GM21367 (cell line): ENCODE data around the gene PRKG1.
"Not testable (repeated sequence)": the region's sequence is repeated elsewhere in the genome, so short reads cannot be mapped to it uniquely, and the experiment has no call there.

Experiments used
- ATAC-seq: cut with Tn5 transposase; IDR thresholded peaks from one replicate; pipeline ENCODE4 v1.9.1; 2021; ENCODE audit not compliant: unreplicated experiment

PRKG1 gene

DNA sequence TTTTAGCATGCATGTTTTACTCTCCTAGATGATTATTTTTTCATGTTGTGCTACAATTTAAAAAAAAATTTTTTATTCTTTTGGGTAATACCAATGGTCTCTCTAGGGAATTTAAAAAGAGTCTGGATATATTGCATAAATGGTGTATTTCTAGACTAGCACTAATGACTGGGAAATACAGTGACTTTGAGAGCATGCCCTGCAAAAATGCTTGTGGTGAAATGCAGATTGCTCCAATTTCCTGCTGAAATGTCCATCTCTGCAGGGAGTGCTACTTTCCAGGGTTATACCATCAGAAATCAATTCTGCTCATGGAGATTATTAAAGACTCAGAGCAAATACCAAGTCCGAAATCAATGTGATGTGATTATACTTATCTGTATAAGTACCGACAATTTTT is 186.1 kb downstream of the PRKG1 start:
- ATAC-seq, result no peak

DNA sequence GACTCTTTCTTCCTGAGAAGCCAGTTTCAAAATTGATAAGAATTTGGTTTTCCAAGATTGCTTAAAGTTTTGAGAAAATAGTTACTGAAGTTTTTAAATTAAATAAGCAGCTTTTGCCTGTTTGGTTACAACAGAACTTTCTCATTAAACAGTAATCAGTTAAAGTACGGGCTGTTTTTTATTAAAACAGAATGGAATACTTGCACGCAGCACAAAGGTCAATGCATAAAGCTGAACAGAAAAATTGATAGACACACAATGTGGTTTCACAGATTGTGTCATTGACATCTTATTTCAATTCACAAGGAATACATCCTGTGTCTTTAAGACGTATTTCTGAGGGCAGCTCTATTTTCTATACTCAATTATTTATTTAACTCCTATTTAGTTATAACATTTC is 192.2 kb downstream of the PRKG1 start:
- ATAC-seq, result no peak

DNA sequence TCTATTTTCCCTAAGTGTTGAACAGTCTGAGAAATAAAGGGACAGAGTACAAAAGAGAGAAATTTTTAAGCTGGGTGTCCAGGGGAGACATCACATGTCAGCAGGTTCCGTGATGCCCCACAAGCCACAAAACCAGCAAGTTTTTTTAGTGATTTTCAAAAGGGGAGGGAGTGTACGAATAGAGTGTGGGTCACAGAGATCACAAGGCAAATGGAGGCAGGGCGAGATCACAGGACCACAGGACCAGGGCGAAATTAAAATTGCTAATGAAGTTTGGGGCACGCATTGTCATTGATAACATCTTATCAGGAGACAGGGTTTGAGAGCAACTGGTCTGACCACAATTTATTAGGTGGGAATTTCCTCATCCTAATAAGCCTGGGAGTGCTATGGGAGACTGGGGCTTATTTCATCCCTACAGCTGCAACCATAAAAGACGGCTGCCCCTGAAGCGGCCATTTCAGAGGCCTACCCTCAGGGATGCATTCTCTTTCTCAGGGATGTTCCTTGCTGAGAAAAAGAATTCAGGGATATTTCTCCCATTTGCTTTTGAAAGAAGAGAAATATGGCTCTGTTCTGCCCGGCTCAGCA is 193.8 kb downstream of the PRKG1 start:
- not testable (repeated sequence) for ATAC-seq

DNA sequence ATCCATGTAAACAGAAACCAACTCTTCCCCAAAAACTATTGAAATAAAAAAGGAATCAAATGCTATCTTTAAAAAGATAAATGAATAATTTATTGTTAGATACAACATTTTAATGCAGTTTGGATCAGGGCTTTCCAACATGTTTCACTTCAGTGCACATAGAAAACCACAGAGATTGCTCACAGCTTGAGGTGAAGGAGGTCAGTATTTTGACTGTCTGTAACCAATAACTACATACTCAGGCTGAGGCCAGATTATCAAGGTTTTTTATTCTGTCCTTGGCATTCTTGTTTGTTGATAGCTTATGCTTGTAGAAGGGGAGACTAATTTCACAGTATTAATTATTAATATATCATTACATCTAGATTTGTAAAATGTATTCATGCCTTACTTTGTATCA is 195.5 kb downstream of the PRKG1 start:
- ATAC-seq, result no peak

- no peak for ATAC-seq
Measured at GRCh38 chr10:51270936-51271530, 196.7 kb downstream of the PRKG1 start.

DNA sequence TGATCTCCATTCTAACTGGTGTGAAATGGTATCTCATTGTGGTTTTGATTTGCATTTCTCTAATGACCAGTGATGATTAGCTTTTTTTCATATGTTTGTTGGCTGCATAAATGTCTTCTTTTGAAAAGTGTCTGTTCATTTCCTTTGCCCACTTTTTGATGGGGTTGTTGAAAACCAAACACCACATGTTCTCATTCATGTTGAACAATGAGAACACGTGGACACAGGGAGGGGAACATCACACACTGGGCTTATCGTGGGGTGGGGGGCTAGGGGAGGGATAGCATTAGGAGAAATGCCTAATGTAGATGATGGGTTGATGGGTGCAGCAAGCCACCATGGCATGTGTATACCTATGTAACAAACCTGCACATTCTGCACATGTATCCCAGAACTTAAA is 197.8 kb downstream of the PRKG1 start:
- ATAC-seq, result not testable (repeated sequence)

DNA sequence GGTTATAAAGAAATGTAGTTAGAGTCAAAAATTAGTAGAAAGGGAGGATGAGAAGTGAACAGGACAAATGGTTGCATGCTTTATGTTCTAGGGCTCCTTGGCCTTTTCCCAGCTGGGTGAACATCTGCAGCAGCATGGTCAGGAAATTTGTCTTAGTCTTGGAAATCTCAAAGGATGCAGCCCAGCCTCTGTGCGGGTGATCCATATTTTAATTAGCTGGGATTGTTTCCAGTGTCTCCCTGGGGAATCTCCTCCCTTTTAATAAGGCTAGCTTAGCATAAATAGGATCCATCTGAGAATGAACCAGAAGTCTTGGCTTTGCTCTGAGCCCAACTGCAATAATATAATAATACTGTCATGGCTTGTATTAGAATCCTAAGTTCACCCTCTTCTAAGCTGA is 198.3 kb downstream of the PRKG1 start:
- ATAC-seq, result no peak

GRCh38 chr10:51273574-51273973 is 199.3 kb downstream of the PRKG1 start:
- no peak for ATAC-seq

DNA sequence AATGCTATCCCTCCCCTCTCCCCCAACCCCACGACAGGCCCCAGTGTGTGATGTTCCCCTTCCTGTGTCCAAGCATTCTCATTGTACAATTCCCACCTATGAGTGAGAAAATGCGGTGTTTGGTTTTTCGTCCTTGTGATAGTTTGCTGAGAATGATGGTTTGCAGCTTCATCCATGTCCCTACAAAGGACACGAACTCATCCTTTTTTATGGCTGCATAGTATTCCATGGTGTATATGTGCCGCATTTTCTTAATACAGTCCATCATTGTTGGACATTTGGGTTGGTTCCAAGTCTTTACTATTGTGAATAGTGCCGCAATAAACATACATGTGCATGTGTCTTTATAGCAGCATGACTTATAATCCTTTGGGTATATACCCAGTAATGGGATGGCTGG is 201.8 kb downstream of the PRKG1 start:
- ATAC-seq, result not testable (repeated sequence)

DNA sequence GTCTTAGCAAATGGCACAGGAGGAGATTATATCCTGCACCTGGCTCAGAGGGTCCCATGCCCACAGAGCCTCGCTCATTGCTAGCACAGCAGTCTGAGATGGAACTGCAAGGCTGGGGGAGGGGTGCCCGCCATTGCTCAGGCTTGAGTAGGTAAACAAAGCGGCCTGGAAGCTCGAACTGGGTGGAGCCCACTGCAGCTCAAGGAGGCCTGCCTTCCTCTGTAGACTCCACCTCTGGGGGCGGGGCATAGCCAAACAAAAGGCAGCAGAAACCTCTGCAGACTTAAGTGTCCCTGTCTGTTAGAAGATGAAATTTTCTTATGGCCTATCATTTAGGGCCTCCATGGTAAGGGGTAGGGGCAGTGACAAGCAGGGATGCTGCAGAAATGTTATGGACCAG is 207.1 kb downstream of the PRKG1 start:
- not testable (repeated sequence) for ATAC-seq

DNA sequence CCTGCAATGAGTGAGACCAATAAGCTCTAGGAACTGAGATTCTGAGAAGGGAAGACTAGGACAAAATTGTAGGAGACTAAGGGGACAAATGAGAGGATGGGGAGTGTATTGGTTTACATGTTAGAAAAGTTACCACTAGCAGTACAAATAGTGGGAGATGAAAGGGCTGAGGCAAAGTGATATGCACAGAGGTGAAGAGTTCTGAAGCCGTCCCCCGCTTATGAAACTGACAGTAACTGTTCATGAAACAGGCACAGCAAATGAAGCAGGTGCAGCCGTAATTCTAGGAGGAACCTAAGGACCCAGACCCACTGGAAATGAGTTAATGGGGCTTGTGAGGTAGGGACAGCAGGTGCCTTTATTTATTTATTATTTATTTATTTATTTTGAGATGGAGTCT is 211.3 kb downstream of the PRKG1 start:
- no peak for ATAC-seq

GRCh38 chr10:51288511-51288910 is 214.2 kb downstream of the PRKG1 start:
- no peak for ATAC-seq

DNA sequence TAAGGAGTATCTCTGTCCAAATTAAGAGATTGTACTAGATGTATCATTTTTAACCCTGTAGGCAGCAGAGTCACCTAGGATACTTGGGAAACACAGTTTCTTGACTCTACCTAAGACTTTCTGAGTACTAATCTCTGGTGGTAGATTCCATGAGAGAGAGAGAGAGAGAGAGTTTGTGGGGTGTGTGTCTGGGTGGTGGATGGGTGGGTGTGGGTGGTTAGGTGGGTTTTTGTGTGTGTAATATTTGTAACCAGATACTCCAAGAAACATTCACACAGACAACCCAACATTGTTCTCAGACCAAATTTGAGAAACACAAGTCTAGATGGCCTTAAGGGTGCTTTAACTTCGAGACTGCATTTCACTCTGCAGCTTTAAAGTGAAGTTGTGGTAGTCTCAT is 215.2 kb downstream of the PRKG1 start:
- no peak for ATAC-seq

DNA sequence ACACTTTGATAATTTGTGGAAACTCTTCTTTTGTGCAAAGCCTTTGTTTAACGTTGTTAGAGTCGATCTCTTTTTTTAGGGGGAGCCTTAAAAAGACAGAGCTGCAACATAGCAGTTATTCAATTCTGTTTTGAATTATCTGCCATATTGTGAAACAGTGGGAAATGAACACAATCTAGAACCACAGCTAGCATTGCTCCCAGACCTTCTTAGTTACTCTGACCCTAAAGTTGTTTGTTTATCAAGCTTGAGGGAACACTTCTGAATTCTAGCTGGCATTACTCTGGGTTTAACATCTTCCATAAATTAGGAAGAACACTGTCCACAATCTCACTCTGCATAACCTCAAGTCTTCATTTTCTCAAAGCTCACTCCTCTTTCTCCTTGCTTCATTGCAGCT is 217.7 kb downstream of the PRKG1 start:
- no peak for ATAC-seq

- no peak for ATAC-seq
Measured at GRCh38 chr10:51297438-51297837, 223.2 kb downstream of the PRKG1 start.

DNA sequence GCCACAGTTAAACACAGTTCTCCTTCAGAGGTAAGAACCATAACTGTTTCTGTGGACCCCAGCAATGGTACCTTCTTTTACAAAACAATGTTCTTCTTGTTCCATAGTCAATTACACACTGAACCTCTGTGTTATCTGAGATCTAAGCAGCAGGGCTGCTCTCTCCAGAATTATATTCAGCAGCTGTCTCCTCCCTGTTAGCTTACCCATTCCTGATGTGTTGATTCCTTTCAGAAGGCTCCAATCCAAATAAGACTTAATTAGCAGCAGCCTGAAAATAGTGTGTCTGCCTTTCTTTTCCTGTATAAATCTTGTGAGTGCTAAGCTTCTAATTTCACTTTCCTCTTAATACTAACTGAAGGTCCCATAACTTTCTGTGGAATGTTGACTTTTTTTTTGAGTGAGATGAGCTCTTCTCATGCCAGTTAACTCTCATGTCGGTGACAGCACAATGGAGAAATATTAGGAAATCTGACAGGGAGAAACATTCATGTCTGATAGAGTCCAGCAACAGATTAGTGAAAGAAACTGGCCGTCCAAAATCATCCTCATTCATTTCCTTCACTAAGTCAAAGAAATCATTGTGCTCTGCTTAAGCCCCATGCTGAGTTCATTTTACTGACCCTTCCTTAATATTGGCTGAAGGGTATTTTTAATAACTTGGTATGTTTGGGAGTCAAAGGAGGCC is 226.5 kb downstream of the PRKG1 start:
- no peak for ATAC-seq

DNA sequence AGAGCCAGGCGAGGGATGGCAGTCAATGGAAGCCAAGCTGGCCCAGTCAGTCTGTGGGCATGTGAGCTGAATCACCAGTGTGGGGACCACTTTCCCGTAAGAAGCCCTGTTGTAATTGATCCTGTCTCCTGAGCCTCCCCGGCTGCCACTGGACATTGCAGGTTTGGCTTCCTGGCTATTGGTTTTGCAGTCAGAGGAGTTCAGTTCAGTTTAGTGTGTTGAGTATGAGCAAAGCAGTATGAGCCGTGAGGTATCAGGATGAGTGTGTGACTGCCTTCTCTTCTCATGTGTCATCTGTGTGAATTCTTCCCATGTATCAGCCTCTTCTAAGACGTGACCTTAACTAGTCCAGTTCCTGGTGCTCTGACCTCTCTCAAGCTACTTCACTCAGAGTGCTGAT is 227.4 kb downstream of the PRKG1 start:
- no peak for ATAC-seq

- no peak for ATAC-seq
Measured at GRCh38 chr10:51302316-51302715, 228.0 kb downstream of the PRKG1 start.

GRCh38 chr10:51308116-51308515 is 233.8 kb downstream of the PRKG1 start:
- ATAC-seq, result no peak

DNA sequence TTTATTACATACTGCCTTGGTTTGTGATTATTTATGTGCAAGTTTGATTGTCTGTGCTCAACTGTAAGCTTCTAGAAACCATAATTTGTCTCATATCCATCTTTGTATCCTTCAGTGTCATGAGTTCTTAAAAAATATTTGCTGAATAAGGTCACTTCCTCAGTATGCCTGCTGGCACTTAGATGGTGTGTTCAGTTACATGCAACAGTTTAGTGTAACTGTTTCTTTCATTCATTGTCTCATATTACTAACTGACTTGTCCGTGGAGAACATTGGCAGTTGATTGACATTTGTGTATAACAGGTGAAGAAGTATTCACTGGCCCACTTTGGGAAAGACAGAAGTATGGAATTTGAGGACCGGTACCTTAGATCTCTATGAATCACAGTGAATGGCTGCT is 236.9 kb downstream of the PRKG1 start:
- no peak for ATAC-seq

DNA sequence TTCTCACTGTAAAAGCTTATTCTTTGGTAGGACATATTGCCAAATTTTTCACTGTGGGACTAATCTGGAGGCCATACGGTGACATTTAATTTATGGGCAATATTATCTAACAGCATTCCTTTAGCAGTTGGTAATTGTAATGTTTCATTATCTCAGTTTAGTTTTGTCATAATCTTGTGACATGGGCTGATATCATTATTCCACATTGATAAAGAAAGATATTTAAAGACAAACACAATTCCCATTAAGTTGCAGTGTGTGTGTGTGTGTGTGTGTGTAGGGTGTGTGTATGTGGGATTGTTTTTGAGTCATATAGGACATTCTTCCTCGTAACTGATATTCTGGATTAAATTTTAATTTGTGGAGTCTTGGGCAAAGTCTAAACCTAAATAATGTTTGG is 238.5 kb downstream of the PRKG1 start:
- no peak for ATAC-seq

DNA sequence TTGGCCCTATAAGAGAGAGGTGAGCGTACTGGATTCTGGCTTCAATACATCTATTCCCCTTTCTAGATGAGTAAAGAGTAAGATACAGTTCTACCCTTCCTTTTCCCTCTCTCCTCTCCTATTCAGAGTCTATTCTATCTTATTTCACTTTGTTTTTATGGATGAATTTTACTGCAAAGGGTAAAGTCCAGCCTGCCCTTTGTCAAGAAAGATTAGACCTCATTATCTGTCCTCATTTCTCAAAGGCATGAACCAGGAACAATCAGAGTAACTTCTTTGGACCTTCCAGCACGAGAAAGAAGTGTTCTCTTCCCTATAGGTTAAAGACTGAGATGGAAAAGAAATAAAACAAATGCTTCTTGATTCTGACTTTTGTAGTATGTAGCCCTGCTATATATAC is 239.0 kb downstream of the PRKG1 start:
- ATAC-seq, result no peak
